GM18867 (cell line): ENCODE results near the gene MAPK7.

ENCODE experiments used
- ATAC-seq: cut with Tn5 transposase; IDR thresholded peaks from one replicate; pipeline ENCODE4 v1.9.1; 2021; ENCODE audit warnings: mild to moderate bottlenecking, moderate library complexity; ENCODE audit not compliant: unreplicated experiment

MAPK7 gene

GRCh38 chr17:19392303-19392702 lies 14.0 kb downstream of the MAPK7 start:
- ATAC-seq, result no peak

- ATAC-seq, result no peak
Observed at GRCh38 chr17:19397556-19398041, 19.3 kb downstream of the MAPK7 start.

- ATAC-seq, result no peak
Observed at GRCh38 chr17:19398301-19399181, 20.2 kb downstream of the MAPK7 start.

- ATAC-seq, result no peak
Observed at GRCh38 chr17:19399750-19400450, 21.6 kb downstream of the MAPK7 start.

- ATAC-seq, result no peak
Observed at GRCh38 chr17:19401321-19402010, 23.2 kb downstream of the MAPK7 start.

- ATAC-seq, result no peak
Observed at GRCh38 chr17:19402171-19402570, 23.9 kb downstream of the MAPK7 start.

- ATAC-seq, result no peak
Observed at GRCh38 chr17:19403021-19403420, 24.7 kb downstream of the MAPK7 start.

GRCh38 chr17:19404264-19404663 lies 26.0 kb downstream of the MAPK7 start:
- ATAC-seq, result no peak

GRCh38 chr17:19405114-19405513 lies 26.8 kb downstream of the MAPK7 start:
- ATAC-seq, result no peak

- no peak for ATAC-seq
Observed at GRCh38 chr17:19407601-19408345, 29.5 kb downstream of the MAPK7 start.

- no peak for ATAC-seq
Observed at GRCh38 chr17:19408346-19408710, 30.0 kb downstream of the MAPK7 start.

GRCh38 chr17:19409066-19409465 lies 30.8 kb downstream of the MAPK7 start:
- no peak for ATAC-seq

GRCh38 chr17:19409509-19409908 lies 31.2 kb downstream of the MAPK7 start:
- ATAC-seq, result no peak

- ATAC-seq, result no peak
Observed at GRCh38 chr17:19410091-19410490, 31.8 kb downstream of the MAPK7 start.

- no peak for ATAC-seq
Observed at GRCh38 chr17:19410875-19411620, 32.8 kb downstream of the MAPK7 start, which contains the start of gene RNF112. Gene RNF112 (plus strand): TSS chr17:19411232. CDS start chr17:19411409, 177 bp downstream.

GRCh38 chr17:19411631-19412030 lies 33.3 kb downstream of the MAPK7 start:
- ATAC-seq, result no peak

GRCh38 chr17:19412510-19412909 lies 34.2 kb downstream of the MAPK7 start:
- no peak for ATAC-seq

GRCh38 chr17:19412984-19413383 lies 34.7 kb downstream of the MAPK7 start:
- no peak for ATAC-seq

GRCh38 chr17:19413761-19414160 lies 35.5 kb downstream of the MAPK7 start:
- no peak for ATAC-seq
